Panc1 (cell line): ENCODE data around the gene OR51E1.

Experiments
- POLR2AphosphoS5 ChIP-seq: IDR thresholded peaks from 2 replicates; pipeline ENCODE4 v1.6.1; 2012; ENCODE audit warnings: mild to moderate bottlenecking, low read depth, low read length, moderate library complexity
- REST ChIP-seq, 2 experiments: IDR thresholded peaks; 2 replicates each; pipeline ENCODE4 v1.6.1; 2011 to 2012; ENCODE audit warnings: low read depth in 2 of 2, control low read depth in 1 of 2, low read length in 1 of 2, mild to moderate bottlenecking in 1 of 2, moderate library complexity in 1 of 2; ENCODE audit not compliant: insufficient read depth in 1 of 2
- TF ChIP-seq, protein P1 (sequence below): fragments of 450-650 bp; IDR thresholded peaks from 2 replicates; pipeline ENCODE4 v1.5.1; 2017; ENCODE audit warnings: mild to moderate bottlenecking

DNA sequence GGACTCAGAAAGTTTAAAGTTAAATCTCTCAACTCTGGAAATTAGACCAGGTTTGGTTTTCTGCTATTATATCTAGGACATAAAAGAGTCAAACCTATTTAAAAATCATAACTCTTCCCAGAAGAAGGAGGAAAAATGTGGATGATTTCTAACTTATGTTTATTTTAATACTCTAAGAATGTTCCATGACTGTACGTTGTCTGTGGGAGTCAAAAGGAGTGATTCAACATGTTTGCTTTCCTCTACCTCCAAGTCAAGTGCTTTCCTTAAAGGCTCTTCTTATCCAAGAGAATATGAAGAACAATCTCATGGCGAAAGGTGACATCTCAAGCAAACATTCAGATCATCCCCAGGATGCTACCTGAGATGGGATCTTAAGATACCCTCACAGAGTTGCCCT, 21.6 kb downstream of the OR51E1 start:
- TF ChIP-seq POLR2AphosphoS5 (no peak), REST (IDR thresholded peaks at IDR 0.05; ENCODE audit: insufficient read depth in 1 of 2, low read depth in 2 of 2, low read length in 1 of 2) (no peak)
- TF ChIP-seq, protein P1, sequence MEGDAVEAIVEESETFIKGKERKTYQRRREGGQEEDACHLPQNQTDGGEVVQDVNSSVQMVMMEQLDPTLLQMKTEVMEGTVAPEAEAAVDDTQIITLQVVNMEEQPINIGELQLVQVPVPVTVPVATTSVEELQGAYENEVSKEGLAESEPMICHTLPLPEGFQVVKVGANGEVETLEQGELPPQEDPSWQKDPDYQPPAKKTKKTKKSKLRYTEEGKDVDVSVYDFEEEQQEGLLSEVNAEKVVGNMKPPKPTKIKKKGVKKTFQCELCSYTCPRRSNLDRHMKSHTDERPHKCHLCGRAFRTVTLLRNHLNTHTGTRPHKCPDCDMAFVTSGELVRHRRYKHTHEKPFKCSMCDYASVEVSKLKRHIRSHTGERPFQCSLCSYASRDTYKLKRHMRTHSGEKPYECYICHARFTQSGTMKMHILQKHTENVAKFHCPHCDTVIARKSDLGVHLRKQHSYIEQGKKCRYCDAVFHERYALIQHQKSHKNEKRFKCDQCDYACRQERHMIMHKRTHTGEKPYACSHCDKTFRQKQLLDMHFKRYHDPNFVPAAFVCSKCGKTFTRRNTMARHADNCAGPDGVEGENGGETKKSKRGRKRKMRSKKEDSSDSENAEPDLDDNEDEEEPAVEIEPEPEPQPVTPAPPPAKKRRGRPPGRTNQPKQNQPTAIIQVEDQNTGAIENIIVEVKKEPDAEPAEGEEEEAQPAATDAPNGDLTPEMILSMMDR: no peak
